ENCODE results near the gene SIDT2. TPM values are rescaled to one million over a fixed set of nuclear protein-coding genes. Genes with fewer than 3 reads are reported as not detected.

The SIDT2 gene
- total RNA-seq, 1 experiment from 2014 or later = 20.3 TPM

- H3K9me2 ChIP-seq (ENCODE audit: insufficient read depth) = no peaks in the 10 kb centered on the region
- POLR2A ChIA-PET (ENCODE audit: unreplicated experiment) = no interaction called here
- no peaks in the 10 kb centered on the region for H3K79me2 ChIP-seq (ENCODE audit: low read depth)
- no peak overlapping the region for H3K27ac ChIP-seq
- H3F3A ChIP-seq (ENCODE audit: insufficient read depth, low read depth) = no peaks in the 10 kb centered on the region
- no peak overlapping the region for H3K4me2 ChIP-seq
- DNase-seq = no peak
- no peaks in the 10 kb centered on the region for H4K20me1 ChIP-seq (ENCODE audit: insufficient read depth)
- intact Hi-C loops (cut with micrococcal nuclease; ENCODE audit: unreplicated experiment) = no loop called here
- TF ChIP-seq CTCF (conservative IDR thresholded peaks at IDR 0.05) = no peak
- no peak for TF ChIP-seq EZH2 (IDR thresholded peaks at IDR 0.05; ENCODE audit: low read depth)
- no peaks in the 10 kb centered on the region for H3K4me1 ChIP-seq (replicated peaks; ENCODE audit: insufficient read depth)
- CTCF ChIA-PET = no interaction called here
- no peaks in the 10 kb centered on the region for H3K9me3 ChIP-seq (ENCODE audit: insufficient read depth, low read depth)
- no TSS peak for BruUV-seq (replicated peaks)
- H3K36me3 ChIP-seq (ENCODE audit: low read depth) = no peaks in the 10 kb centered on the region
- no peaks in the 10 kb centered on the region for H3K27me3 ChIP-seq (ENCODE audit: insufficient read depth, low read depth)
- no peak overlapping the region for H3K4me3 ChIP-seq
- no peak overlapping the region for H2AFZ ChIP-seq
These were observed 10.1 kb downstream of the SIDT2 start for GRCh38 chr11:117188620-117189081.

- CTCF ChIA-PET = no interaction called here
- no peaks in the 10 kb centered on the region for H4K20me1 ChIP-seq (ENCODE audit: insufficient read depth)
- no peak for DNase-seq
- no peaks in the 10 kb centered on the region for H3K36me3 ChIP-seq (ENCODE audit: low read depth)
- H3K9me3 ChIP-seq (ENCODE audit: insufficient read depth, low read depth) = no peaks in the 10 kb centered on the region
- TF ChIP-seq EZH2 (IDR thresholded peaks at IDR 0.05; ENCODE audit: low read depth) = no peak
- TF ChIP-seq CTCF (conservative IDR thresholded peaks at IDR 0.05) = no peak
- H3K79me2 ChIP-seq (ENCODE audit: low read depth) = no peaks in the 10 kb centered on the region
- H3K27ac ChIP-seq = no peak overlapping the region
- no peaks in the 10 kb centered on the region for H3F3A ChIP-seq (ENCODE audit: insufficient read depth, low read depth)
- H3K4me1 ChIP-seq (replicated peaks; ENCODE audit: insufficient read depth) = no peaks in the 10 kb centered on the region
- POLR2A ChIA-PET (ENCODE audit: unreplicated experiment) = no interaction called here
- no TSS peak for BruUV-seq (replicated peaks)
- H3K9me2 ChIP-seq (ENCODE audit: insufficient read depth) = no peaks in the 10 kb centered on the region
- intact Hi-C loops (cut with micrococcal nuclease; ENCODE audit: unreplicated experiment) = no loop called here
- no peaks in the 10 kb centered on the region for H3K27me3 ChIP-seq (ENCODE audit: insufficient read depth, low read depth)
- H2AFZ ChIP-seq = no peak overlapping the region
- no peak overlapping the region for H3K4me2 ChIP-seq
- H3K4me3 ChIP-seq = no peak overlapping the region
These were observed 10.8 kb downstream of the SIDT2 start for GRCh38 chr11:117189191-117189940.

DNA sequence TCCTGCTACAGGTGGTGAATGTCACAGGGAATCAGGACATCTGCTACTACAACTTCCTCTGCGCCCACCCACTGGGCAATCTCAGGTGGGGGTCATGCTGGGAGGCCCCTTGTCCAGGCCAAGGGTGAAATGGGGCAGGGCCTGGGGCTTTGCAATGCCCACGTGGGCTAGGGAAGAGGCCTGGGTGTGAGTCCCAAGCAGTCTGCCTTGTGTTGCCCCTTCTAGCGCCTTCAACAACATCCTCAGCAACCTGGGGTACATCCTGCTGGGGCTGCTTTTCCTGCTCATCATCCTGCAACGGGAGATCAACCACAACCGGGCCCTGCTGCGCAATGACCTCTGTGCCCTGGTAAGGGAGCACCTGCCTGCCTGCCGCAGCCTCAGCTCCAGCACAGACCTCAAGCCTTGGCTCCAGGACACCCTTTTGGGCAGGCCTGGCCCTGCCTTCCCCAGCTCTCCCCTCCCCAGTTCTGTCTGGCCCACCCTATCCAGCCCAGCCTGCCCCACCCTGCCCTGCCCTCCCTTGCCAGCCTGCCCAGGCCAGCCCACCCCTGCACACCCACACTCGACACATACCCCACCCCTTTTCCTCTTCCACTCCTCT lies 11.5 kb downstream of the SIDT2 start:
- Histone ChIP-seq H3K4me1 (replicated peaks; ENCODE audit: insufficient read depth) (no peaks in the 10 kb centered on the region), H3K9me2 (ENCODE audit: insufficient read depth) (no peaks in the 10 kb centered on the region), H3K9me3 (ENCODE audit: insufficient read depth, low read depth) (no peaks in the 10 kb centered on the region), H3K36me3 (ENCODE audit: low read depth) (no peaks in the 10 kb centered on the region), H3K79me2 (ENCODE audit: low read depth) (no peaks in the 10 kb centered on the region), H4K20me1 (ENCODE audit: insufficient read depth) (no peaks in the 10 kb centered on the region), H2AFZ (no peak overlapping the region), H3K4me2 (no peak overlapping the region), H3K27ac (no peak overlapping the region), H3K4me3 (no peak overlapping the region), H3K27me3 (ENCODE audit: insufficient read depth, low read depth) (no peaks in the 10 kb centered on the region), H3F3A (ENCODE audit: insufficient read depth, low read depth) (no peaks in the 10 kb centered on the region)
- TF ChIP-seq CTCF (conservative IDR thresholded peaks at IDR 0.05) (no peak), EZH2 (IDR thresholded peaks at IDR 0.05; ENCODE audit: low read depth) (no peak)
- DNase-seq = no peak
- POLR2A ChIA-PET (ENCODE audit: unreplicated experiment) = no interaction called here
- CTCF ChIA-PET = no interaction called here
- BruUV-seq (replicated peaks) = no TSS peak
- intact Hi-C loops (cut with micrococcal nuclease; ENCODE audit: unreplicated experiment) = no loop called here
